WTC11 (cell line): ENCODE measurements around the gene AVEN. TPM values are rescaled to one million over a fixed set of nuclear protein-coding genes. Genes with fewer than 3 reads are reported as not detected.

Source experiments
- ATAC-seq: fragments of 200-7000 bp; cut with Tn5 transposase; 2 replicates; pipeline ENCODE4 v1.10.0; 2021; ENCODE audit warnings: mild to moderate bottlenecking, moderate library complexity
- CTCF ChIA-PET: fragments of 300-600 bp; sonication (Branson Sonifier 250); formaldehyde crosslinking; loops from one replicate; lab custom pipeline; 2021; ENCODE audit warnings: antibody characterized with exemption; lab: Charles Lee
- POLR2A ChIA-PET: fragments of 350-600 bp; sonication (Branson Sonifier 250); formaldehyde crosslinking; loops from one replicate; lab custom pipeline; 2021; ENCODE audit warnings: antibody characterized with exemption; lab: Charles Lee
- DNase-seq: peaks from one replicate; pipeline ENCODE4 v3.0.0; 2021; ENCODE audit warnings: low spot score
- H3K27ac Mint-ChIP-seq: 2 replicates; pipeline ENCODE4 v1.8.0; 2021; ENCODE audit warnings: mixed read lengths
- H3K27me3 Mint-ChIP-seq: 2 replicates; pipeline ENCODE4 v1.8.0; 2021; ENCODE audit warnings: low read depth, mild to moderate bottlenecking, moderate library complexity, mixed read lengths
- H3K36me3 Mint-ChIP-seq: 2 replicates; pipeline ENCODE4 v1.8.0; 2021; ENCODE audit warnings: mixed read lengths
- H3K4me1 Mint-ChIP-seq: 2 replicates; pipeline ENCODE4 v1.8.0; 2022; ENCODE audit warnings: mixed read lengths
- H3K4me3 Mint-ChIP-seq: 2 replicates; pipeline ENCODE4 v1.8.0; 2021; ENCODE audit warnings: mild to moderate bottlenecking, moderate library complexity, mixed read lengths
- H3K9me3 Mint-ChIP-seq: 2 replicates; pipeline ENCODE4 v1.8.0; 2021; ENCODE audit warnings: mixed read lengths
- CREM ChIP-seq: sonication (generic); formaldehyde crosslinking; IDR thresholded peaks from 2 replicates; pipeline ENCODE4 v1.8.1; 2022; ENCODE audit warnings: mild to moderate bottlenecking, missing genetic modification reagents, moderate library complexity
- FOXP1 ChIP-seq: sonication (generic); formaldehyde crosslinking; IDR thresholded peaks from 2 replicates; pipeline ENCODE4 v1.8.0; 2022; ENCODE audit warnings: missing genetic modification reagents, mild to moderate bottlenecking, moderate library complexity, borderline replicate concordance
- JAZF1 ChIP-seq: fragments of 250-450 bp; sonication (Bioruptor Pico); IDR thresholded peaks from 2 replicates; pipeline ENCODE4 v1.9.0; 2021; ENCODE audit warnings: moderate library complexity, mild to moderate bottlenecking, inconsistent platforms
- KAT7 ChIP-seq: sonication (generic); formaldehyde crosslinking; IDR thresholded peaks from 2 replicates; pipeline ENCODE4 v1.8.1; 2023; ENCODE audit warnings: missing genetic modification reagents, mild to moderate bottlenecking, borderline replicate concordance
- NFATC4 ChIP-seq: fragments of 250-450 bp; sonication (Bioruptor Pico); IDR thresholded peaks from 2 replicates; pipeline ENCODE4 v1.9.0; 2021; ENCODE audit warnings: mild to moderate bottlenecking
- NR3C1 ChIP-seq: sonication (generic); formaldehyde crosslinking; conservative IDR thresholded peaks from 2 replicates; pipeline ENCODE4 v1.8.1; 2023; ENCODE audit warnings: low read depth, mild to moderate bottlenecking, missing genetic modification reagents
- OVOL2 ChIP-seq: fragments of 250-450 bp; sonication (Bioruptor Pico); IDR thresholded peaks from 2 replicates; pipeline ENCODE4 v1.9.0; 2021; ENCODE audit warnings: mild to moderate bottlenecking, borderline replicate concordance
- RORB ChIP-seq: fragments of 250-450 bp; sonication (Bioruptor Pico); IDR thresholded peaks from 2 replicates; pipeline ENCODE4 v1.9.0; 2021; ENCODE audit warnings: mild to moderate bottlenecking
- SOX15 ChIP-seq: fragments of 250-450 bp; sonication (Bioruptor Pico); IDR thresholded peaks from 2 replicates; pipeline ENCODE4 v1.9.0; 2021; ENCODE audit warnings: mild to moderate bottlenecking
- SP1 ChIP-seq: sonication (generic); formaldehyde crosslinking; conservative IDR thresholded peaks from 2 replicates; pipeline ENCODE4 v1.8.1; 2022; ENCODE audit warnings: missing genetic modification reagents
- TP53 ChIP-seq: sonication (generic); formaldehyde crosslinking; IDR thresholded peaks from 2 replicates; pipeline ENCODE4 v1.8.1; 2023; ENCODE audit warnings: mild to moderate bottlenecking, missing genetic modification reagents
- ZNF423 ChIP-seq: fragments of 250-450 bp; sonication (Bioruptor Pico); IDR thresholded peaks from 2 replicates; pipeline ENCODE4 v2.1.2; 2022; ENCODE audit warnings: mild to moderate bottlenecking, moderate library complexity
- total RNA-seq: library from RNA; stranded (reverse); gene quantifications from 3 replicates; pipeline ENCODE4 v1.2.3, GENCODE V29; 2021
- TF ChIP-seq, protein P1 (sequence below): fragments of 250-450 bp; sonication (Bioruptor Pico); IDR thresholded peaks from 2 replicates; pipeline ENCODE4 v1.9.0; 2021; ENCODE audit warnings: mild to moderate bottlenecking, borderline replicate concordance
- TF ChIP-seq, protein P2 (sequence below): fragments of 250-450 bp; sonication (Bioruptor Pico); IDR thresholded peaks from 2 replicates; pipeline ENCODE4 v1.8.0; 2021; ENCODE audit warnings: mild to moderate bottlenecking
- TF ChIP-seq, protein P3 (sequence below): sonication (generic); formaldehyde crosslinking; IDR thresholded peaks from 2 replicates; pipeline ENCODE4 v1.8.0; 2022; ENCODE audit warnings: missing genetic modification reagents
- TF ChIP-seq, protein P4 (sequence below): sonication (generic); formaldehyde crosslinking; IDR thresholded peaks from 2 replicates; pipeline ENCODE4 v1.8.1; 2022; ENCODE audit warnings: mild to moderate bottlenecking, missing genetic modification reagents, moderate library complexity, borderline replicate concordance
- TF ChIP-seq, protein P5 (sequence below): sonication (generic); formaldehyde crosslinking; IDR thresholded peaks from 2 replicates; pipeline ENCODE4 v1.8.1; 2023; ENCODE audit warnings: mild to moderate bottlenecking, missing genetic modification reagents, moderate library complexity
- TF ChIP-seq, protein P6 (sequence below): sonication (generic); formaldehyde crosslinking; IDR thresholded peaks from 2 replicates; pipeline ENCODE4 v1.8.1; 2023; ENCODE audit warnings: mild to moderate bottlenecking, missing genetic modification reagents
- TF ChIP-seq, protein P7 (sequence below): sonication (generic); formaldehyde crosslinking; IDR thresholded peaks from 2 replicates; pipeline ENCODE4 v1.8.0; 2022; ENCODE audit warnings: mild to moderate bottlenecking, missing genetic modification reagents

AVEN gene
- total RNA-seq, 1 experiment from 2014 or later = 12.4 TPM

DNA sequence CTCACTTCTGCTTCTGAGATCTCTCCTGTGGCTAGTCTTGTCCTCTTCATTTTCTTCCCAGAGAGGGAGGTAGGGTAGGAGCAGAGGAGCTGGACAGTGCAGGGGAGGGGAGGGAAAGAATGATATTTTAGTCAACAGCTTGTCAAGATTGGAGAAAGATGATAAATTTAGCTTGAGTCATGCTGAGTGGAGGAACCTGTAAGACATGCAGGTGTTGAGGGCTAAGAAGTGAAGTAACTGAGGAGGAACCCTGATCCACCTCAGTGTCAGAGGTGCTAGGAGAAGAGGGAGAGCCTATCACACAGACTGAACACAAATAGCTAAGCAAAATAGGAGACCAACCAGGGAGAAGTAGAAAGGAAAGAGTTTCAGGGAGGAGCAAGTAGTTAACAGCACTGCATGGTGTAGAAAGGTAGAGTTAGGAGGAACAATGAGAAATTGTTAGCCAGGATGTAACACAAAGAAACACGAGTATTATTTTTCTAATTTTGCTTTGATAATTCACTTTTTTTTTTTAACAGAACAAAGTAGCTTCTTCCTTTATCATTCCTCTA is 178.9 kb downstream of the AVEN start (continued):
- TF ChIP-seq, protein P1, sequence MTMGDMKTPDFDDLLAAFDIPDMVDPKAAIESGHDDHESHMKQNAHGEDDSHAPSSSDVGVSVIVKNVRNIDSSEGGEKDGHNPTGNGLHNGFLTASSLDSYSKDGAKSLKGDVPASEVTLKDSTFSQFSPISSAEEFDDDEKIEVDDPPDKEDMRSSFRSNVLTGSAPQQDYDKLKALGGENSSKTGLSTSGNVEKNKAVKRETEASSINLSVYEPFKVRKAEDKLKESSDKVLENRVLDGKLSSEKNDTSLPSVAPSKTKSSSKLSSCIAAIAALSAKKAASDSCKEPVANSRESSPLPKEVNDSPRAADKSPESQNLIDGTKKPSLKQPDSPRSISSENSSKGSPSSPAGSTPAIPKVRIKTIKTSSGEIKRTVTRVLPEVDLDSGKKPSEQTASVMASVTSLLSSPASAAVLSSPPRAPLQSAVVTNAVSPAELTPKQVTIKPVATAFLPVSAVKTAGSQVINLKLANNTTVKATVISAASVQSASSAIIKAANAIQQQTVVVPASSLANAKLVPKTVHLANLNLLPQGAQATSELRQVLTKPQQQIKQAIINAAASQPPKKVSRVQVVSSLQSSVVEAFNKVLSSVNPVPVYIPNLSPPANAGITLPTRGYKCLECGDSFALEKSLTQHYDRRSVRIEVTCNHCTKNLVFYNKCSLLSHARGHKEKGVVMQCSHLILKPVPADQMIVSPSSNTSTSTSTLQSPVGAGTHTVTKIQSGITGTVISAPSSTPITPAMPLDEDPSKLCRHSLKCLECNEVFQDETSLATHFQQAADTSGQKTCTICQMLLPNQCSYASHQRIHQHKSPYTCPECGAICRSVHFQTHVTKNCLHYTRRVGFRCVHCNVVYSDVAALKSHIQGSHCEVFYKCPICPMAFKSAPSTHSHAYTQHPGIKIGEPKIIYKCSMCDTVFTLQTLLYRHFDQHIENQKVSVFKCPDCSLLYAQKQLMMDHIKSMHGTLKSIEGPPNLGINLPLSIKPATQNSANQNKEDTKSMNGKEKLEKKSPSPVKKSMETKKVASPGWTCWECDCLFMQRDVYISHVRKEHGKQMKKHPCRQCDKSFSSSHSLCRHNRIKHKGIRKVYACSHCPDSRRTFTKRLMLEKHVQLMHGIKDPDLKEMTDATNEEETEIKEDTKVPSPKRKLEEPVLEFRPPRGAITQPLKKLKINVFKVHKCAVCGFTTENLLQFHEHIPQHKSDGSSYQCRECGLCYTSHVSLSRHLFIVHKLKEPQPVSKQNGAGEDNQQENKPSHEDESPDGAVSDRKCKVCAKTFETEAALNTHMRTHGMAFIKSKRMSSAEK (CRISPR knock-in tag) = no peak
- no peak for TF ChIP-seq TP53
- TF ChIP-seq, protein P2, sequence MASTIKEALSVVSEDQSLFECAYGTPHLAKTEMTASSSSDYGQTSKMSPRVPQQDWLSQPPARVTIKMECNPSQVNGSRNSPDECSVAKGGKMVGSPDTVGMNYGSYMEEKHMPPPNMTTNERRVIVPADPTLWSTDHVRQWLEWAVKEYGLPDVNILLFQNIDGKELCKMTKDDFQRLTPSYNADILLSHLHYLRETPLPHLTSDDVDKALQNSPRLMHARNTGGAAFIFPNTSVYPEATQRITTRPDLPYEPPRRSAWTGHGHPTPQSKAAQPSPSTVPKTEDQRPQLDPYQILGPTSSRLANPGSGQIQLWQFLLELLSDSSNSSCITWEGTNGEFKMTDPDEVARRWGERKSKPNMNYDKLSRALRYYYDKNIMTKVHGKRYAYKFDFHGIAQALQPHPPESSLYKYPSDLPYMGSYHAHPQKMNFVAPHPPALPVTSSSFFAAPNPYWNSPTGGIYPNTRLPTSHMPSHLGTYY (CRISPR knock-in tag) = no peak
- TF ChIP-seq CREM = no peak
- TF ChIP-seq ZNF423 (CRISPR knock-in tag) = no peak
- TF ChIP-seq NFATC4 = no peak
- TF ChIP-seq, all 79 proteins: peak for 0

DNA sequence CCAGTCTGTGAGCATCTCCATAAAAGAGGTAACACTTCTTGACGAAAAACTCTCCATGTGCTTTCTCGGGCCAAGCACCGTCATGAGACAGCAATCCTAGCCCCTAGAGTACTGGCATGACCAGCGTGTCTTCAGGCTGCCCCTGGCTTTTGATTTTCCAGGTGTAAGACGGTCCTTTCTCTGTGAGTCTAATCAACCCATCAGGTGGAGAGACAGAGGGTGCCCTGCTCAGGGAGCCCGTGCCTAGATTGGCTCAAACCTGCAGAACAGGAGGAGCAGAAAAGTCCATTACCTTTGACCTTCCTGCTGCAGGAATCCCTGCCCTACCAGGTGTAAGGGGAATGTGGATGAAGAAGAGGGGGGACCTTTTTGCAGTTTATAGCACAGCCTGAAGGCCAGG is 180.2 kb downstream of the AVEN start:
- TF ChIP-seq RORB = no peak
- TF ChIP-seq, protein P3, sequence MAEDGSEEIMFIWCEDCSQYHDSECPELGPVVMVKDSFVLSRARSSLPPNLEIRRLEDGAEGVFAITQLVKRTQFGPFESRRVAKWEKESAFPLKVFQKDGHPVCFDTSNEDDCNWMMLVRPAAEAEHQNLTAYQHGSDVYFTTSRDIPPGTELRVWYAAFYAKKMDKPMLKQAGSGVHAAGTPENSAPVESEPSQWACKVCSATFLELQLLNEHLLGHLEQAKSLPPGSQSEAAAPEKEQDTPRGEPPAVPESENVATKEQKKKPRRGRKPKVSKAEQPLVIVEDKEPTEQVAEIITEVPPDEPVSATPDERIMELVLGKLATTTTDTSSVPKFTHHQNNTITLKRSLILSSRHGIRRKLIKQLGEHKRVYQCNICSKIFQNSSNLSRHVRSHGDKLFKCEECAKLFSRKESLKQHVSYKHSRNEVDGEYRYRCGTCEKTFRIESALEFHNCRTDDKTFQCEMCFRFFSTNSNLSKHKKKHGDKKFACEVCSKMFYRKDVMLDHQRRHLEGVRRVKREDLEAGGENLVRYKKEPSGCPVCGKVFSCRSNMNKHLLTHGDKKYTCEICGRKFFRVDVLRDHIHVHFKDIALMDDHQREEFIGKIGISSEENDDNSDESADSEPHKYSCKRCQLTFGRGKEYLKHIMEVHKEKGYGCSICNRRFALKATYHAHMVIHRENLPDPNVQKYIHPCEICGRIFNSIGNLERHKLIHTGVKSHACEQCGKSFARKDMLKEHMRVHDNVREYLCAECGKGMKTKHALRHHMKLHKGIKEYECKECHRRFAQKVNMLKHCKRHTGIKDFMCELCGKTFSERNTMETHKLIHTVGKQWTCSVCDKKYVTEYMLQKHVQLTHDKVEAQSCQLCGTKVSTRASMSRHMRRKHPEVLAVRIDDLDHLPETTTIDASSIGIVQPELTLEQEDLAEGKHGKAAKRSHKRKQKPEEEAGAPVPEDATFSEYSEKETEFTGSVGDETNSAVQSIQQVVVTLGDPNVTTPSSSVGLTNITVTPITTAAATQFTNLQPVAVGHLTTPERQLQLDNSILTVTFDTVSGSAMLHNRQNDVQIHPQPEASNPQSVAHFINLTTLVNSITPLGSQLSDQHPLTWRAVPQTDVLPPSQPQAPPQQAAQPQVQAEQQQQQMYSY (CRISPR knock-in tag) = no peak
- H3K4me1 Mint-ChIP-seq = peaks cover 17% of the 10 kb centered on the region
- ATAC-seq (no peak), DNase-seq (no peak)
- no peak overlapping the region for H3K4me3 Mint-ChIP-seq
- POLR2A ChIA-PET = no interaction called here
- CTCF ChIA-PET = no interaction called here
- no peaks in the 10 kb centered on the region for H3K9me3 Mint-ChIP-seq
- H3K27ac Mint-ChIP-seq = no peak overlapping the region
- no peaks in the 10 kb centered on the region for H3K27me3 Mint-ChIP-seq
- no peaks in the 10 kb centered on the region; the same call in 1 of the 2 replicates for H3K36me3 Mint-ChIP-seq

DNA sequence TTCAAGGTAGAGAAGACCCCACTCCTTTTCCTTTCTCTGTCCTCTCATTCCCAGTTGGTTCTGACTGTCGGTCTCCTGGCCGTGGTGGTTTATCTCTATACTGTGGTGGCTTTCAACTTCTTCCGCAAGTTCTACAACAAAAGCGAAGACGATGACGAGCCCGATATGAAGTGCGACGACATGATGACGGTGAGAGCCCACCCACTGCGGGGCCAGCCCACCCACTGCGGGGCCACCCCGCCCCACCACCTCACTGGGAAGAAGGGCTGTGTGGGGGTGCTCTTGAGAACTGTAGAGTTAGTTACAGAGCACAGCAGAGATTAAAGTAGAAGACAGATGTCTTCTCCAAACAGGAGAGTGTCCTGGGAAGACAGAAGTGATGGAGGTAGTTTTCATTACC is 181.3 kb downstream of the AVEN start:
- H3K36me3 Mint-ChIP-seq = no peaks in the 10 kb centered on the region; the same call in 1 of the 2 replicates
- no peaks in the 10 kb centered on the region for H3K27me3 Mint-ChIP-seq
- CTCF ChIA-PET = no interaction called here
- no peaks in the 10 kb centered on the region for H3K9me3 Mint-ChIP-seq
- DNase-seq (no peak), ATAC-seq (no peak)
- no peak overlapping the region for H3K4me3 Mint-ChIP-seq
- 0 out of 2 replicates have a peak overlapping the region, but pooled peaks have one; percentile 24 for H3K27ac Mint-ChIP-seq
- POLR2A ChIA-PET = no interaction called here
- peaks cover 17% of the 10 kb centered on the region for H3K4me1 Mint-ChIP-seq
- TF ChIP-seq NR3C1 = no peak
- TF ChIP-seq, protein P4, sequence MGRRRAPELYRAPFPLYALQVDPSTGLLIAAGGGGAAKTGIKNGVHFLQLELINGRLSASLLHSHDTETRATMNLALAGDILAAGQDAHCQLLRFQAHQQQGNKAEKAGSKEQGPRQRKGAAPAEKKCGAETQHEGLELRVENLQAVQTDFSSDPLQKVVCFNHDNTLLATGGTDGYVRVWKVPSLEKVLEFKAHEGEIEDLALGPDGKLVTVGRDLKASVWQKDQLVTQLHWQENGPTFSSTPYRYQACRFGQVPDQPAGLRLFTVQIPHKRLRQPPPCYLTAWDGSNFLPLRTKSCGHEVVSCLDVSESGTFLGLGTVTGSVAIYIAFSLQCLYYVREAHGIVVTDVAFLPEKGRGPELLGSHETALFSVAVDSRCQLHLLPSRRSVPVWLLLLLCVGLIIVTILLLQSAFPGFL (CRISPR knock-in tag) = no peak
- TF ChIP-seq, protein P5, sequence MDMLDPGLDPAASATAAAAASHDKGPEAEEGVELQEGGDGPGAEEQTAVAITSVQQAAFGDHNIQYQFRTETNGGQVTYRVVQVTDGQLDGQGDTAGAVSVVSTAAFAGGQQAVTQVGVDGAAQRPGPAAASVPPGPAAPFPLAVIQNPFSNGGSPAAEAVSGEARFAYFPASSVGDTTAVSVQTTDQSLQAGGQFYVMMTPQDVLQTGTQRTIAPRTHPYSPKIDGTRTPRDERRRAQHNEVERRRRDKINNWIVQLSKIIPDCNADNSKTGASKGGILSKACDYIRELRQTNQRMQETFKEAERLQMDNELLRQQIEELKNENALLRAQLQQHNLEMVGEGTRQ (CRISPR knock-in tag) = no peak
- no peak for TF ChIP-seq JAZF1 (CRISPR knock-in tag)
- TF ChIP-seq, protein P6, sequence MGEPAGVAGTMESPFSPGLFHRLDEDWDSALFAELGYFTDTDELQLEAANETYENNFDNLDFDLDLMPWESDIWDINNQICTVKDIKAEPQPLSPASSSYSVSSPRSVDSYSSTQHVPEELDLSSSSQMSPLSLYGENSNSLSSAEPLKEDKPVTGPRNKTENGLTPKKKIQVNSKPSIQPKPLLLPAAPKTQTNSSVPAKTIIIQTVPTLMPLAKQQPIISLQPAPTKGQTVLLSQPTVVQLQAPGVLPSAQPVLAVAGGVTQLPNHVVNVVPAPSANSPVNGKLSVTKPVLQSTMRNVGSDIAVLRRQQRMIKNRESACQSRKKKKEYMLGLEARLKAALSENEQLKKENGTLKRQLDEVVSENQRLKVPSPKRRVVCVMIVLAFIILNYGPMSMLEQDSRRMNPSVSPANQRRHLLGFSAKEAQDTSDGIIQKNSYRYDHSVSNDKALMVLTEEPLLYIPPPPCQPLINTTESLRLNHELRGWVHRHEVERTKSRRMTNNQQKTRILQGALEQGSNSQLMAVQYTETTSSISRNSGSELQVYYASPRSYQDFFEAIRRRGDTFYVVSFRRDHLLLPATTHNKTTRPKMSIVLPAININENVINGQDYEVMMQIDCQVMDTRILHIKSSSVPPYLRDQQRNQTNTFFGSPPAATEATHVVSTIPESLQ = no peak
- no peak for TF ChIP-seq KAT7 (CRISPR knock-in tag)
- no peak for TF ChIP-seq SP1
- TF ChIP-seq, protein P7, sequence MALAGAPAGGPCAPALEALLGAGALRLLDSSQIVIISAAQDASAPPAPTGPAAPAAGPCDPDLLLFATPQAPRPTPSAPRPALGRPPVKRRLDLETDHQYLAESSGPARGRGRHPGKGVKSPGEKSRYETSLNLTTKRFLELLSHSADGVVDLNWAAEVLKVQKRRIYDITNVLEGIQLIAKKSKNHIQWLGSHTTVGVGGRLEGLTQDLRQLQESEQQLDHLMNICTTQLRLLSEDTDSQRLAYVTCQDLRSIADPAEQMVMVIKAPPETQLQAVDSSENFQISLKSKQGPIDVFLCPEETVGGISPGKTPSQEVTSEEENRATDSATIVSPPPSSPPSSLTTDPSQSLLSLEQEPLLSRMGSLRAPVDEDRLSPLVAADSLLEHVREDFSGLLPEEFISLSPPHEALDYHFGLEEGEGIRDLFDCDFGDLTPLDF (CRISPR knock-in tag) = no peak
- no peak for TF ChIP-seq OVOL2
- TF ChIP-seq FOXP1 (CRISPR knock-in tag) = no peak
- TF ChIP-seq SOX15 (CRISPR knock-in tag) = no peak
